Liver (tissue), 9 donors: ENCODE results near the gene UBTD1. TPM values are rescaled to one million over a fixed set of nuclear protein-coding genes. Genes with fewer than 3 reads are reported as not detected.

ENCODE experiments used
- DNase-seq: peaks from one replicate; pipeline ENCODE4 v3.0.0-alpha.2; 2017; ENCODE audit warnings: low spot score
- H3K27ac ChIP-seq, 2 donors: one replicate each; pipeline ENCODE4 v1.7.0; 2013; ENCODE audit warnings: inconsistent platforms in 2 of 2, low read length in 2 of 2, control low read depth in 1 of 2, low read depth in 1 of 2, mild to moderate bottlenecking in 1 of 2
- H3K27me3 ChIP-seq, 4 donors: one replicate each; pipeline versions ENCODE4 v1.6.1 to v1.7.0; 2013; ENCODE audit warnings: low read length in 3 of 4, inconsistent platforms in 1 of 4, mild to moderate bottlenecking in 1 of 4, moderate library complexity in 1 of 4; ENCODE audit not compliant: control insufficient read depth in 4 of 4, insufficient read depth in 4 of 4
- H3K36me3 ChIP-seq, 4 donors: one replicate each; pipeline versions ENCODE4 v1.6.1 to v1.7.0; 2013; ENCODE audit warnings: low read length in 3 of 4, mild to moderate bottlenecking in 3 of 4, low read depth in 1 of 4, moderate library complexity in 1 of 4; ENCODE audit not compliant: control insufficient read depth in 4 of 4, insufficient read depth in 3 of 4
- H3K4me1 ChIP-seq, 4 donors: one replicate each; pipeline versions ENCODE4 v1.6.1 to v1.7.0; 2013; ENCODE audit warnings: low read length in 3 of 4, mild to moderate bottlenecking in 3 of 4, moderate library complexity in 1 of 4; ENCODE audit not compliant: control insufficient read depth in 4 of 4, insufficient read depth in 4 of 4
- H3K4me3 ChIP-seq, 3 donors: one replicate each; pipeline versions ENCODE4 v1.6.1 to v1.7.0; 2013; ENCODE audit warnings: low read length in 3 of 3, control low read depth in 1 of 3, low read depth in 1 of 3, mild to moderate bottlenecking in 1 of 3
- H3K9ac ChIP-seq, 2 donors: one replicate each; pipeline ENCODE4 v1.7.0; 2013; ENCODE audit warnings: low read length in 2 of 2, mild to moderate bottlenecking in 2 of 2, moderate library complexity in 2 of 2, control low read depth in 1 of 2, low read depth in 1 of 2
- H3K9me3 ChIP-seq, 4 donors: one replicate each; pipeline versions ENCODE4 v1.6.1 to v1.7.0; 2013; ENCODE audit warnings: low read length in 3 of 4; ENCODE audit not compliant: control insufficient read depth in 4 of 4
- ATF3 ChIP-seq: IDR thresholded peaks from 2 replicates; pipeline ENCODE4 v1.6.1; 2016; ENCODE audit warnings: antibody characterized with exemption
- CTCF ChIP-seq: fragments of 150-350 bp; IDR thresholded peaks from 2 replicates; pipeline ENCODE4 v1.5.1; 2017; ENCODE audit warnings: improper control_type of control experiment, low read depth, low read length; ENCODE audit not compliant: missing input control
- EGR1 ChIP-seq, 2 donors: IDR thresholded peaks; 2 replicates each; pipeline ENCODE4 v1.6.1; 2016 to 2018; ENCODE audit warnings: antibody characterized with exemption in 2 of 2, low read depth in 2 of 2
- HNF4A ChIP-seq, 2 donors: conservative IDR thresholded peaks; 2 replicates each; pipeline ENCODE4 v1.6.1; 2016; ENCODE audit warnings: antibody characterized with exemption in 2 of 2, mild to moderate bottlenecking in 2 of 2
- HNF4G ChIP-seq: IDR thresholded peaks from 2 replicates; pipeline ENCODE4 v1.6.1; 2016; ENCODE audit warnings: antibody characterized with exemption
- JUND ChIP-seq, 2 donors: IDR thresholded peaks; 2 replicates each; pipeline ENCODE4 v1.6.1; 2016; ENCODE audit warnings: antibody characterized with exemption in 2 of 2
- MAX ChIP-seq: IDR thresholded peaks from 2 replicates; pipeline ENCODE4 v1.6.1; 2016; ENCODE audit warnings: antibody characterized with exemption
- RAD21 ChIP-seq, 2 donors: IDR thresholded peaks; 2 replicates each; pipeline ENCODE4 v1.6.1; 2016; ENCODE audit warnings: antibody characterized with exemption in 2 of 2, mild to moderate bottlenecking in 2 of 2
- REST ChIP-seq: IDR thresholded peaks from 2 replicates; pipeline ENCODE4 v1.6.1; 2016; ENCODE audit warnings: antibody characterized with exemption, mild to moderate bottlenecking
- RXRA ChIP-seq, 2 donors: IDR thresholded peaks; 2 replicates each; pipeline ENCODE4 v1.6.1; 2017 to 2018; ENCODE audit warnings: antibody characterized with exemption in 2 of 2, mild to moderate bottlenecking in 1 of 2
- SP1 ChIP-seq: IDR thresholded peaks from 2 replicates; pipeline ENCODE4 v1.6.1; 2018; ENCODE audit warnings: antibody characterized with exemption, mild to moderate bottlenecking
- TAF1 ChIP-seq: conservative IDR thresholded peaks from 2 replicates; pipeline ENCODE4 v1.6.1; 2016; ENCODE audit warnings: antibody characterized with exemption, mild to moderate bottlenecking
- YY1 ChIP-seq: IDR thresholded peaks from 2 replicates; pipeline ENCODE4 v1.6.1; 2016; ENCODE audit warnings: antibody characterized with exemption, mild to moderate bottlenecking
- ZBTB33 ChIP-seq: IDR thresholded peaks from 2 replicates; pipeline ENCODE4 v1.6.1; 2016; ENCODE audit warnings: antibody characterized with exemption
- WGBS: extraction: QIAGEN DNeasy Blood & Tissue Kit; methylation state at CpG from one replicate; pipeline ENCODE4 v1.1.7; 2013; 5-methylcytosine and 5-hydroxymethylcytosine counted together
- polyA plus RNA-seq, 2 donors: library from polyadenylated mRNA; stranded (reverse) in 1 of 2; unstranded in 1 of 2; fragments of 200-250 nt in 1 of 2; fragments of >200 nt in 1 of 2; fragmentation: Nextera tagmentation in 1 of 2; extraction: Ambion mirVana in 1 of 2; gene quantifications; one replicate each; pipeline versions ENCODE4 v1.2.1 to v1.2.3, GENCODE V29; 2013 to 2015
- total RNA-seq, 2 donors: library from RNA; depleted of rRNA; stranded (reverse); fragments of >200 nt; gene quantifications; one replicate each; pipeline ENCODE4 v1.2.3, GENCODE V29; 2014
- donor health status: healthy.
- donor health status: healthy.
- donor health status: healthy.
- donor health status: healthy.
- donor health status: healthy.

UBTD1 gene
- total and polyA plus RNA-seq, 4 donors: 2.7 to 11.0 (median 9.3) TPM

GRCh38 chr10:97537186-97537869 is 38.6 kb downstream of the UBTD1 start:
- Histone ChIP-seq H3K27ac (no peak overlapping the region), H3K9me3 (no peaks in the 10 kb centered on the region), H3K9ac (no peak overlapping the region), H3K36me3 (no peaks in the 10 kb centered on the region), H3K4me1 (no peaks in the 10 kb centered on the region), H3K27me3 (no peaks in the 10 kb centered on the region), H3K4me3 (no peak overlapping the region)
- no peak for DNase-seq
- 93% methylated on average over 5 of the region's 5 CpGs for WGBS
- TF ChIP-seq HNF4G (no peak), HNF4A (conservative IDR thresholded peaks at IDR 0.05) (no peak), JUND (IDR thresholded peaks at IDR 0.05) (no peak), YY1 (no peak)

- H3K27ac ChIP-seq: no peak overlapping the region
- no peak for DNase-seq
- WGBS: 88% methylated on average over 4 of the region's 4 CpGs
- no peak overlapping the region for H3K9ac ChIP-seq
- peaks cover 0 to 2% (median 0%) of the 10 kb centered on the region in 4 donors for H3K4me1 ChIP-seq
- H3K4me3 ChIP-seq: no peak overlapping the region
- H3K27me3 ChIP-seq: no peaks in the 10 kb centered on the region
- H3K36me3 ChIP-seq: peaks cover 0 to 2% (median 0%) of the 10 kb centered on the region in 4 donors
- TF ChIP-seq CTCF (no peak), ZBTB33 (no peak), MAX (no peak), YY1 (no peak), EGR1 (IDR thresholded peaks at IDR 0.05; ENCODE audit: low read depth in 2 of 2) (no peak), SP1 (no peak), REST (no peak), ATF3 (no peak), RXRA (IDR thresholded peaks at IDR 0.05) (no peak), HNF4A (conservative IDR thresholded peaks at IDR 0.05) (no peak), TAF1 (no peak), JUND (IDR thresholded peaks at IDR 0.05) (no peak), RAD21 (IDR thresholded peaks at IDR 0.05) (no peak)
- no peaks in the 10 kb centered on the region for H3K9me3 ChIP-seq
Observed at GRCh38 chr10:97538411-97538810, 39.7 kb downstream of the UBTD1 start.
